Activated T-helper 17 cell treated with anti-CD3 and anti-CD28 coated beads, Interleukin-2, amount 50 U/mL, for 72 hours (primary cell): Measurements from ENCODE around the gene TEX9. TPM values are rescaled to one million over a fixed set of nuclear protein-coding genes. Genes with fewer than 3 reads are reported as not detected.

Experiments
- ATAC-seq: fragments of 150-1000 bp; cut with Tn5 transposase; replicated peaks from 2 replicates; pipeline ENCODE4 v1.10.0; 2021; ENCODE audit warnings: mild to moderate bottlenecking, moderate library complexity
- H3K27ac Mint-ChIP-seq: one replicate; pipeline ENCODE4 v1.8.0; 2022; ENCODE audit warnings: mixed read lengths
- H3K27me3 Mint-ChIP-seq: one replicate; pipeline ENCODE4 v1.8.0; 2022; ENCODE audit warnings: mixed read lengths
- H3K36me3 Mint-ChIP-seq: one replicate; pipeline ENCODE4 v1.8.0; 2022; ENCODE audit warnings: low read depth, mild to moderate bottlenecking, mixed read lengths
- H3K4me1 Mint-ChIP-seq: one replicate; pipeline ENCODE4 v1.8.0; 2022; ENCODE audit warnings: mixed read lengths
- H3K4me3 Mint-ChIP-seq: one replicate; pipeline ENCODE4 v1.8.0; 2022; ENCODE audit warnings: mild to moderate bottlenecking, mixed read lengths
- H3K9me3 Mint-ChIP-seq: one replicate; pipeline ENCODE4 v1.8.0; 2022; ENCODE audit warnings: mixed read lengths
- total RNA-seq, 2 donors: library from RNA; stranded (reverse); gene quantifications; one replicate each; pipeline ENCODE4 v1.2.3, GENCODE V29; 2022

Gene TEX9
- total RNA-seq, 2 donors from 2014 or later, result 1.0 to 1.8 TPM

GRCh38 chr15:56454836-56455235, 89.6 kb downstream of the TEX9 start:
- Mint-ChIP-seq H3K27me3 (peaks cover 20% of the 10 kb centered on the region), H3K27ac (no peak overlapping the region), H3K9me3 (peaks cover 5% of the 10 kb centered on the region), H3K4me3 (no peak overlapping the region), H3K36me3 (no peaks in the 10 kb centered on the region), H3K4me1 (no peaks in the 10 kb centered on the region)
- no peak for ATAC-seq

- no peak overlapping the region for H3K4me3 Mint-ChIP-seq
- no peaks in the 10 kb centered on the region for H3K36me3 Mint-ChIP-seq
- H3K9me3 Mint-ChIP-seq, result peaks cover 5% of the 10 kb centered on the region
- ATAC-seq, result no peak
- H3K4me1 Mint-ChIP-seq, result no peaks in the 10 kb centered on the region
- no peak overlapping the region for H3K27ac Mint-ChIP-seq
- peaks cover 15% of the 10 kb centered on the region for H3K27me3 Mint-ChIP-seq
These were observed 91.0 kb downstream of the TEX9 start for GRCh38 chr15:56456229-56456628.

- no peaks in the 10 kb centered on the region for H3K4me1 Mint-ChIP-seq
These were observed 93.9 kb downstream of the TEX9 start for GRCh38 chr15:56459096-56459495.

GRCh38 chr15:56460071-56460470, 94.8 kb downstream of the TEX9 start:
- no peak for ATAC-seq
- no peaks in the 10 kb centered on the region for H3K36me3 Mint-ChIP-seq
- peaks cover 24% of the 10 kb centered on the region for H3K27me3 Mint-ChIP-seq
- no peak overlapping the region for H3K4me3 Mint-ChIP-seq
- no peak overlapping the region for H3K27ac Mint-ChIP-seq
- H3K9me3 Mint-ChIP-seq, result peaks cover 5% of the 10 kb centered on the region
- H3K4me1 Mint-ChIP-seq, result peaks cover 8% of the 10 kb centered on the region

More at GRCh38 chr15:56459096-56459495, 93.9 kb downstream of the TEX9 start:
- Mint-ChIP-seq H3K27me3 (peaks cover 14% of the 10 kb centered on the region), H3K27ac (no peak overlapping the region), H3K36me3 (no peaks in the 10 kb centered on the region), H3K9me3 (peaks cover 5% of the 10 kb centered on the region), H3K4me3 (no peak overlapping the region)
- ATAC-seq, result no peak

- Mint-ChIP-seq H3K4me3 (no peak overlapping the region), H3K27ac (no peak overlapping the region), H3K36me3 (no peaks in the 10 kb centered on the region), H3K9me3 (peaks cover 5% of the 10 kb centered on the region), H3K4me1 (peaks cover 8% of the 10 kb centered on the region), H3K27me3 (peaks cover 25% of the 10 kb centered on the region)
- ATAC-seq, result no peak
These were observed 95.7 kb downstream of the TEX9 start for GRCh38 chr15:56460947-56461346.

DNA sequence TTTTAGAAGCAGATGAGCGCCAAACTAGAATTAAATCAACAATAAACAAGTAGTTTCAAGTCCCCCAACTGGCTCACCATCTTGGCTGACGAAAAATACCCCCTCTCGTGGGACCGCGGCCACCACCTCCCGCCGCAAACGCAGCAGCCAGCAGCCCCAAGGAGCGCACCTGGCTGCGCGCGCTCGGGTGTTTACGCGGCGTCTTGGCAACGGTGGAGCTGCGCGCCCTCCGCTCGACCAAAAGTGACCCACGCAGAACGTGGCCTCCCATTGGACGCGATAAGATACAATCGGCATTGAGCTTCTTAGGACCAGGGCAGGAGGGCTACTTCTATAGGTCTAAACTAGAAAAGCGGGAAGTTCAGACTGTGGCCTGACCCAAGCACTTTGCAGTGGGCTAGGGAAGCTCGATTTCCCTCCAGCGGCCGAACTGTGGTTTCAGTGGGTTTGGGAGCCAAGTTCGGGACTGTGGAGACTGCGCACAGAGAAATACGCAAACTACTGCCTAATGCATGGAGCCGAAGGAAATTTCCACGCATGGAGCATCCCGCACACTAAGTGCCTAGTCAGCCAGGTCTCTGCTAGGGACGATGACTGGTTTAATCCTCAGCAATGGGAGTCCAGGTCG, 99.8 kb downstream of the TEX9 start, which contains the start of gene MNS1:
TSS of gene MNS1 (minus strand) at position 245 of the 628 bp plus-strand sequence. CDS start at position 80, 165 bp downstream.
- no peaks in the 10 kb centered on the region for H3K36me3 Mint-ChIP-seq
- peak within 1 kb of the TSS; percentile 89 for H3K4me3 Mint-ChIP-seq
- H3K27me3 Mint-ChIP-seq, result peaks cover 23% of the 10 kb centered on the region
- peak within 1 kb of the TSS; percentile 33 for H3K27ac Mint-ChIP-seq
- no peaks in the 10 kb centered on the region for H3K9me3 Mint-ChIP-seq
- H3K4me1 Mint-ChIP-seq, result peaks cover 18% of the 10 kb centered on the region
- peak; percentile 94 for ATAC-seq

GRCh38 chr15:56467616-56468015, 102.4 kb downstream of the TEX9 start:
- no peak overlapping the region for H3K4me3 Mint-ChIP-seq
- no peaks in the 10 kb centered on the region for H3K36me3 Mint-ChIP-seq
- ATAC-seq, result no peak
- H3K4me1 Mint-ChIP-seq, result peaks cover 18% of the 10 kb centered on the region
- no peaks in the 10 kb centered on the region for H3K9me3 Mint-ChIP-seq
- H3K27ac Mint-ChIP-seq, result no peak overlapping the region
- H3K27me3 Mint-ChIP-seq, result peaks cover 23% of the 10 kb centered on the region

- Mint-ChIP-seq H3K4me1 (peaks cover 18% of the 10 kb centered on the region), H3K27ac (no peak overlapping the region), H3K27me3 (peaks cover 23% of the 10 kb centered on the region), H3K36me3 (no peaks in the 10 kb centered on the region), H3K4me3 (peak overlapping the region; percentile 59), H3K9me3 (no peaks in the 10 kb centered on the region)
- ATAC-seq, result peak; percentile 79
These were observed 103.2 kb downstream of the TEX9 start for GRCh38 chr15:56468401-56468800.

DNA sequence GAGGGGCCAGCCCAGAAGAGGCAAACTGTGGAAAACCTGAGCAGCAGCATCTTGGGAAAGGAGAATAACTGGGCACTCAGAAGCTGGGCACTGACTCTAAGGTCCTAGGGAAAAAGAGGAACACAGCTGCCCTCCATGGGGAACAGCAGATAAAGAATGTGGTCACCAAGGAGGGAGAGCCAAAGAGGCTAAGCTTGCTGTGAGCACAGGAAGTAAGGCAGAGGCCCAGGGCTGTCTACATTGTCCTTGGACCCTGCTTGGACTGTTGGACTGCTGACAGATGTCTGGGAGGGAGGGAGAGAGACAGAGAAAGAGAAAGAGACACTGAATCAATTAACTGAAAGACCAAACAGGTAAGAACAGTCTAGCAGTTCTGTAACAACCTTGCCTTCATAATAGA, 104.3 kb downstream of the TEX9 start:
- peaks cover 16% of the 10 kb centered on the region for H3K4me1 Mint-ChIP-seq
- H3K27ac Mint-ChIP-seq, result no peak overlapping the region
- no peak for ATAC-seq
- H3K9me3 Mint-ChIP-seq, result no peaks in the 10 kb centered on the region
- H3K4me3 Mint-ChIP-seq, result no peak overlapping the region
- peaks cover 16% of the 10 kb centered on the region for H3K27me3 Mint-ChIP-seq
- H3K36me3 Mint-ChIP-seq, result no peaks in the 10 kb centered on the region

- peaks cover 3% of the 10 kb centered on the region for H3K27me3 Mint-ChIP-seq
- no peak overlapping the region for H3K4me3 Mint-ChIP-seq
- H3K9me3 Mint-ChIP-seq, result no peaks in the 10 kb centered on the region
- peaks cover 10% of the 10 kb centered on the region for H3K4me1 Mint-ChIP-seq
- H3K27ac Mint-ChIP-seq, result no peak overlapping the region
- ATAC-seq, result no peak
- H3K36me3 Mint-ChIP-seq, result no peaks in the 10 kb centered on the region
These were observed 106.3 kb downstream of the TEX9 start for GRCh38 chr15:56471440-56472069.

- Mint-ChIP-seq H3K27ac (no peak overlapping the region), H3K27me3 (peaks cover 1% of the 10 kb centered on the region), H3K4me3 (no peak overlapping the region), H3K9me3 (no peaks in the 10 kb centered on the region), H3K4me1 (peaks cover 10% of the 10 kb centered on the region), H3K36me3 (no peaks in the 10 kb centered on the region)
- no peak for ATAC-seq
These were observed 107.1 kb downstream of the TEX9 start for GRCh38 chr15:56472278-56472677.

DNA sequence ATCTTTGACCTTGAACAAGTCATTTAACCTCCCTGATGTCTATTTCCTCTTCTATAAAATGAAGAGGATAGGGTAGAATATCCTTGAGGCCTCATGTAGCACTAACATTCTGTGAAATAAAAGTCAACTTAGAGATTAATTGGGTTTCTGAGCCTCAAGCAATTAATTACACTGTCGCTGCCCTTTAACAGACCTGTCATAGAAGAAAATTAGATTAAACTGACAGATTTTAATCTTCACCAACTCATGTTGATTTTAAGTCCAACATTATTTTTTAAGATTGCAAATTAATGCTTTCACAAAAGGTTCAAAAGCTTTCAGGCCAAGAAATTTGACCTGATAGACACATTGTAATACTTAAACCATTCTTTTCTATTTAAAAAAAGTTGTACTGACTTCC, 107.8 kb downstream of the TEX9 start:
- no peak overlapping the region for H3K4me3 Mint-ChIP-seq
- H3K4me1 Mint-ChIP-seq, result peaks cover 8% of the 10 kb centered on the region
- no peaks in the 10 kb centered on the region for H3K36me3 Mint-ChIP-seq
- peaks cover under 1% of the 10 kb centered on the region for H3K27me3 Mint-ChIP-seq
- no peak overlapping the region for H3K27ac Mint-ChIP-seq
- no peaks in the 10 kb centered on the region for H3K9me3 Mint-ChIP-seq
- ATAC-seq, result no peak

- Mint-ChIP-seq H3K27me3 (peaks cover 12% of the 10 kb centered on the region), H3K4me3 (no peak overlapping the region), H3K36me3 (no peaks in the 10 kb centered on the region), H3K9me3 (peaks cover 6% of the 10 kb centered on the region), H3K27ac (no peak overlapping the region), H3K4me1 (no peaks in the 10 kb centered on the region)
- no peak for ATAC-seq
These were observed 110.1 kb downstream of the TEX9 start for GRCh38 chr15:56475351-56475750.
